ENCODE measurements around the gene ARHGAP29.

- TF ChIP-seq CTCF (optimal IDR thresholded peaks at IDR 0.05 in 1 of 3, IDR thresholded peaks at IDR 0.05 in 1 of 3, conservative IDR thresholded peaks at IDR 0.05 in 1 of 3; ENCODE audit: extremely low read depth in 1 of 3, insufficient read depth in 2 of 3, low read length in 3 of 3) (no peak), EZH2 (IDR thresholded peaks at IDR 0.05; ENCODE audit: low read length) (no peak)
Observed at GRCh38 chr1:94193128-94193527, 44.3 kb downstream of the ARHGAP29 start.

All from keratinocyte (primary cell).